Ammon's horn (tissue), 1 donor: ENCODE results near the gene GRM5.

Experiments
- DNase-seq: peaks from one replicate; pipeline ENCODE4 v3.0.0-alpha.2; 2016; ENCODE audit warnings: low spot score

The GRM5 gene

DNA sequence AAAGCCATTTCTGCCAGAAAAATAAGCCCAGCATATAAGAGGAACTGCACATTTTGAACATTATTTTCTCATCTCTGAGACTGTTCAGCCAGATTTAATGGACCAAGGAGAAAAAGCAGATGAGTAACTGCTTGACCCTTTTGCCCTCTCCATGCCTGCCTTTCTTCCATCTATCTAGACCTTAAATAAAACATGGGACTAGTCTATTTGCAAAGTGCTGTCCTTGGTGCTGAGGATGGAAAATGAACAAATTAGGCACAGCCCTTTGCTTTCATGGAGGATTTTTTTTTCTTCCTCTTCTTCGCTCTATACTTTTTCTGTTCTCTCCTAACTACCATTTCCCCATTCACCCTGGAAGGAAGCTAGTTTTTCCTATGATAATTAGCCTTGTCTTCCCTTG lies 361.3 kb downstream of the GRM5 start:
- no peak for DNase-seq

- no peak for DNase-seq
Observed at GRCh38 chr11:88701816-88702215, 364.0 kb downstream of the GRM5 start.

DNA sequence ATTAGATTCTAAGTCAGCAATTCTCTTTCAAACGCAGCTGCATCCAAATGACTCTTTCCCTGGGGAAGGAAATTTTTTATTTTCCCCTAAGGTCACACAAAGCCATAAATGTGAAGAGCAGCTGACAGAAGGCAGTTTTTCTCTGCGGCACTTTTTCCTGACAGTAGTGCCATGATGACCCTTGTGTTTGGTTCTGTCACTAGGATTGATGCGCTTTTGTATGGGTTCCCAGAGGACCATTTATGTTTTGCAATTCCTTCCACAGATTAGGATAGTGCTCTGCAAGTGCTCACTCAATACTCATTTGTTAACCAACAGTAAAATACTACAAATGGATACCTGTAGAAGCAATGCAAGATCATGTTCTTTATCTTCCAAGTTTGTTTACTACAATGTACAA lies 368.6 kb downstream of the GRM5 start:
- no peak for DNase-seq

- DNase-seq = no peak
Observed at GRCh38 chr11:88695689-88696414, 369.9 kb downstream of the GRM5 start.

DNA sequence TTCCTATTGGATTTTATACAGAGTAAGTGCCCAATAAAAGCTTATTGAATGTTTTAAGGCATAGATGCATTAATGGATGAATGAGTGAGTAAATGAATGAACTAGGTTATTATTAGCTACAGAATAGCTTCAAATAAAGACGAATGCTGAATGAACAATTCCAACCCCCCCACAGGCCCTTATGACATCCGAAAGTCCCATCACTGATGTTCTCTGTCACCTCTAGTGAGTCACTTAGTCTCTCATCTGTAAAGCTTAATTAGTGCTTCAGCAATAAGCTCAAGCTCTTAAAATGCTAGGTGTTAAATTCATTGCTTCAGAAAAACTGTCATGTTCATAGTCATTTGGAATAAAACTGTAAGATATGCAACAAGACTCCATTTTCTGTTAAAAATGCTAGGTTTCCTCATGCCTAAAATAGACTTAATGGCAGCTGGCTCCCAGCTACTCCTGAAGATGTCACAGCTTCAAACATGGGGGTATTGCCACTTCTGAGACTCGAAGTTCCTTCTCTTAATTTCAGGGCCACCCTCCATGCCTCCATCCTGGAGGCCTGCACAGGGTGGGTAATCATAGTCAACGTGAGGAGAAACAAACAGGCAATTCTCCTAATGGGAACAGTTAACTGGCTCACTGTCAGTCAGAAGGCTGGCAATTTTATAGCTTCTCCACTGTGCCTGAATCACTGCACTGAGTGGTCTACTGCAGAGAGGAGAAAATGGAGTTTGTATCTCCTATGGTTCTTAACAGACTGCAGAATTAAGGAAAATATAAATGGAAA lies 373.3 kb downstream of the GRM5 start:
- DNase-seq = no peak

DNA sequence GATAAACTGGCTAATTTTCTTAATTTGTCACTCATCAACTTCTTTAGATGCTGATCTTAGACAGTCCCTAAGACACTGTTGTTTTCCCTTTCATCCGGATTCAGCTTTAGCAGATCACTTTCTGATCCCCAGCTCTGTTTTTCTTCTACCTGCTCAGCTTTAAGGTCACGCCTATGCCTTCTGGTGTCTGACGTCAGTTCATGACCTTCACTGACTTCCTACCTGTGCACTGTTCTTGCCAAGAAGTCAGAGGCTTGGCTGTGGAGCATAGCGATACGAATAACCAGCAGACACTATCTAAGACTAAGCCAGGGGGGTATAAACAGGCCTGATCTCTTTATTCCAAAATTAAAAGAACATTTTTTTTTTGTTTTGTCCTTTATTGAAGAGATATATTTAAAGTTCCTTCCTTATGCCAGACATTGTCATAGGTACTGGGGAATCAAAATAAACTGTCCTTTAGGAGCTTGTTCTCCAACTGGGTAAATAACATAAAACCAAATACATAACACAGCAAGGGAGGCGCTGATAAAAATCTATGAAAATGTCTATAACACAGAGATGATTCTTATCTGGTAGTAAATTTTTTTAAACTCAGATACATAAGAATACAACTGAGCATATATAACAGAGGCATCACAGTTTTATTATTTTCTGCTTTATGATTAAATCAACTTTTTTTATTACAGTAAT lies 376.1 kb downstream of the GRM5 start:
- no peak for DNase-seq

- no peak for DNase-seq
Observed at GRCh38 chr11:88683024-88683423, 382.8 kb downstream of the GRM5 start.

DNA sequence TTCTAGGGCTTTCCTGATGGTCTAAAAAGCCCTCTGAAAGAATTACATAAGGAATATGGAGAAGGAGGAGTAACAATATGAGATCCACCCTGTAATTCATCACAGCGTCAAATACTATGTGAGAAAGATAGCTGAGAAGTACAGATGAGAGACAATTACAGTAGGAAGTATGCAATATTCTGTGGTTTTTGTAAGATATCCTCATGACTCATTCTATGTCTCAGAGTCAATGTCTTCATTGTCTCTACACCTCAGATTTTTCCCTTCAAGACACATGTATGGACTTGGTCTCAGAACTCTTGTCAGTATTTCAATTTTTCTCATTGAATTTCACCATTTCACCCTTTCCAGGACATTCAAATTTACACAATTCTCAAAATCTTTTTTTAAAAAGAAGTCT lies 385.0 kb downstream of the GRM5 start:
- DNase-seq = no peak

- no peak for DNase-seq
Observed at GRCh38 chr11:88666364-88666763, 399.4 kb downstream of the GRM5 start.

GRCh38 chr11:88657076-88657738 lies 408.6 kb downstream of the GRM5 start:
- no peak for DNase-seq

GRCh38 chr11:88656283-88656682 lies 409.5 kb downstream of the GRM5 start:
- no peak for DNase-seq

GRCh38 chr11:88655656-88656055 lies 410.1 kb downstream of the GRM5 start:
- no peak for DNase-seq

GRCh38 chr11:88655196-88655595 lies 410.6 kb downstream of the GRM5 start:
- no peak for DNase-seq

GRCh38 chr11:88651556-88651955 lies 414.2 kb downstream of the GRM5 start:
- DNase-seq = no peak

DNA sequence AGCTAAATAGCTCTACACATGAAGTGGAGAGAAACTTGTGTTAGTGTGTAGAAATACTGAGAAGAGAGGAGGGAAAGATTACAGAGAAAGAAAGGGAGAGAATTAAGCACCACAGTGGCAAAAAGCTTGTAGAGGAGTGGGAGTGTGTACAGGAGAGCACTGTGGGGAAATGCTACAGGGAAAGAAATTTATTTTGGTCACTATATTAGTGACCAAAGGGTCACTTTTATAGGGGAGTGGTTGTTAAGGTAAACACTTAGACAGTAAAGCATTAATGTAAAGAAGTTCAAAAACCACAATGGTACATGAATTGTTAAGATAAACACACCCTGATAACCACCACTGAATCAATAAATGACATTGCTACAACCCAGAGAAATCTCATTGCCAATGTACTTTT lies 421.1 kb downstream of the GRM5 start:
- no peak for DNase-seq

DNA sequence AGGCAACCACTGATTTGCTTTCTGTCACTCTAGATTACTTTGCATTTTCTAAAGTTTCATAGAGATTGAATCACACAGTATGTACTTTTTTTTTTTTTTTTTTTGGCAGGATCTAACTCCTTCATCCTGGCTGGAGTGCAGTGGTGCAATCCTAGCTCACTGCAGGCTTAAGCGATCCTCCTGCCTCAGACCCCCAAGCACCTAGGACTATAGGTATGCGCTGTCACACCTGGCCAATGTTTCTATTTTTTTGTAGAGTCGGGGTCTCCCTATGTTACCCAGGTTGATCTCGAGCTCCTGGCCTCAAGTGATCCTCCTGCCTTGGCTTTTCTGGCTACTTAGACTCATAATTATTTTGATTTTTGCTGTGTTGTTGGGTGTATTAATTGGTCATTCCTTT lies 433.6 kb downstream of the GRM5 start:
- DNase-seq = no peak

DNA sequence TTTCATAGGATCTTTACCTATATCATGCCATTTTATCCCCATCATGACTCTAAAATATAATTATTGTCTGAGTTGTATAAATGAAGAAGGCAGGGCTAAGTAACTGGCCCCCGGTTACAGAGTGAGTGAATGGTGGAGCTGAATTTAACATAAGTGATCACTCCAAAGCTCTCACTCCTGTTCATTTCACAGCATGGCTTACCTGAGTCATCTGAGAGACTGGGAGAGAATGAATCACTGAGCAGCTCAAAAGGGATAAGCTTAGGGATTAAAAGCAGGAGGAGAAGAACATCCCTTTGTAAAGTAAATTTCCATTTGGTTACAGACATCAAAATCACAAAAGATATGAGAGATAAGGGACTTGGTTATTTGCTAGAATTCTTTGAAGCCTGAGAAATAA lies 434.3 kb downstream of the GRM5 start:
- no peak for DNase-seq

DNA sequence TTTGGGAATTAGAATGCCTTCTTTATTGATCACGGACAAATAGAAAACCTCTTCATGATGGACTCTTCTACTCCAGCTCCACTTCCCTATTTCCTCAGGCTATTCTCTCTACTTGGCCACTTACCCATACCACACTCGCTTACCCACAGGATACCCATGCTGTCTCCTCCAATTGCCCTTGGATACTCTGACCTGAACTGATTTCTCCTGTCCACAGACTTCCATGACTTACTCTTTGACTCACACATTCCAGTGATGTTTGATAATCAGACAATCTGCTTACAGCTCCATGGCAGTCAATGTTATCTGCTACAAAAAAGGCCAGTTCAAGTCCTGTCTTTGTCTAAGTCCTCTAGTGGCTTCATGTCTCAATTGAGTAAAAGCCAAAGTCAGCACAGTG lies 436.3 kb downstream of the GRM5 start:
- no peak for DNase-seq

GRCh38 chr11:88626216-88626615 lies 439.6 kb downstream of the GRM5 start:
- DNase-seq = no peak

DNA sequence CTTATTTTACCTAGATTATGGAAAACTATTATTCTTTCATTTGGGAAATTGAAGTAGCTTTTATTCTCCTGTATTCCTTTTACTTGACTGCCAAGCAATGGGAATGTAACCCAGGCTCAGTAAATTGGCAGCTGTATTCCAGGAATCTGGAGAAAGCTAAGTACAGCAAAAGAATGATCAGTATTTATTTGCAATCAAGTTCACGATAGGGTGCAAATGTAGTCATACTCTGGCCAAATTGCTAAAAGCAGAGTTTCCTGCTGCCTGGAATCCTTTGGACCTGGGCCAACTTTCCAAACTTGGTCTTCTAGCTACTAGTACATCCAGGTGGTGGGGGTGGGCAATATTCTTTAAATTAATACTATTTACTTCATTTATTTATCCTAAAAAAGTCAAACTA lies 442.3 kb downstream of the GRM5 start:
- DNase-seq = no peak

- no peak for DNase-seq
Observed at GRCh38 chr11:88620568-88621130, 445.1 kb downstream of the GRM5 start.
